ENCODE data around the gene HEYL.
"Not testable (repeated sequence)": the region's sequence is repeated elsewhere in the genome, so short reads cannot be mapped to it uniquely, and the experiment has no call there.

The HEYL gene

GRCh38 chr1:39615086-39615673 lies 24.3 kb downstream of the HEYL start:
- TF ChIP-seq POLR2A (IDR thresholded peaks at IDR 0.05; ENCODE audit: extremely low read depth, insufficient read length) (no peak), CTCF (IDR thresholded peaks at IDR 0.05; ENCODE audit: low read depth, low read length) (no peak), MAX (IDR thresholded peaks at IDR 0.05; ENCODE audit: low read depth, low read length) (no peak), MYC (IDR thresholded peaks at IDR 0.05; ENCODE audit: low read depth, low read length) (no peak)
- no peak for DNase-seq (ENCODE audit: low read depth)

GRCh38 chr1:39614488-39614887 lies 25.0 kb downstream of the HEYL start:
- TF ChIP-seq MYC (IDR thresholded peaks at IDR 0.05; ENCODE audit: low read depth, low read length) (no peak), MAX (IDR thresholded peaks at IDR 0.05; ENCODE audit: low read depth, low read length) (no peak), CTCF (IDR thresholded peaks at IDR 0.05; ENCODE audit: low read depth, low read length) (no peak), POLR2A (IDR thresholded peaks at IDR 0.05; ENCODE audit: extremely low read depth, insufficient read length) (no peak)
- no peak for DNase-seq (ENCODE audit: low read depth)
- no peak overlapping the region for H3K4me3 ChIP-seq (ENCODE audit: low read depth, low read length)

More at GRCh38 chr1:39615086-39615673, 24.3 kb downstream of the HEYL start:
- H3K4me3 ChIP-seq (ENCODE audit: low read depth, low read length), result no peak overlapping the region

GRCh38 chr1:39613250-39613649 lies 26.2 kb downstream of the HEYL start:
- DNase-seq (ENCODE audit: low read depth), result no peak
- no peak overlapping the region for H3K4me3 ChIP-seq (ENCODE audit: low read depth, low read length)
- no peak for TF ChIP-seq CTCF (IDR thresholded peaks at IDR 0.05; ENCODE audit: low read depth, low read length)
- no peak for TF ChIP-seq MAX (IDR thresholded peaks at IDR 0.05; ENCODE audit: low read depth, low read length)
- TF ChIP-seq MYC (IDR thresholded peaks at IDR 0.05; ENCODE audit: low read depth, low read length), result no peak
- TF ChIP-seq POLR2A (IDR thresholded peaks at IDR 0.05; ENCODE audit: extremely low read depth, insufficient read length), result no peak

GRCh38 chr1:39609618-39610331 lies 29.7 kb downstream of the HEYL start:
- TF ChIP-seq CTCF (IDR thresholded peaks at IDR 0.05; ENCODE audit: low read depth, low read length) (peak; percentile 70), POLR2A (IDR thresholded peaks at IDR 0.05; ENCODE audit: extremely low read depth, insufficient read length) (no peak)
- no peak overlapping the region for H3K4me3 ChIP-seq (ENCODE audit: low read depth, low read length)
- DNase-seq (ENCODE audit: low read depth), result peak; percentile 71

- TF ChIP-seq MYC (IDR thresholded peaks at IDR 0.05; ENCODE audit: low read depth, low read length), result no peak
- H3K4me3 ChIP-seq (ENCODE audit: low read depth, low read length), result no peak overlapping the region
- no peak for DNase-seq (ENCODE audit: low read depth)
Observed at GRCh38 chr1:39608921-39609320, 30.5 kb downstream of the HEYL start.

- not testable (repeated sequence) for DNase-seq (ENCODE audit: low read depth); H3K4me3 ChIP-seq (ENCODE audit: low read depth, low read length)
Observed at GRCh38 chr1:39603677-39604076, 35.8 kb downstream of the HEYL start.

- H3K4me3 ChIP-seq (ENCODE audit: low read depth, low read length), result not testable (repeated sequence)
Observed at GRCh38 chr1:39601667-39602255, 37.7 kb downstream of the HEYL start.

More at GRCh38 chr1:39601667-39602255, 37.7 kb downstream of the HEYL start:
- DNase-seq (ENCODE audit: low read depth), result not testable (repeated sequence)

All from NB4 (cell line).